ENCODE data around the gene SLC10A7. TPM values are rescaled to one million over a fixed set of nuclear protein-coding genes. Genes with fewer than 3 reads are reported as not detected.
A peak's percentile ranks its signal among the peaks of the same experiment; 100 is the strongest.

Gene SLC10A7, protein sequence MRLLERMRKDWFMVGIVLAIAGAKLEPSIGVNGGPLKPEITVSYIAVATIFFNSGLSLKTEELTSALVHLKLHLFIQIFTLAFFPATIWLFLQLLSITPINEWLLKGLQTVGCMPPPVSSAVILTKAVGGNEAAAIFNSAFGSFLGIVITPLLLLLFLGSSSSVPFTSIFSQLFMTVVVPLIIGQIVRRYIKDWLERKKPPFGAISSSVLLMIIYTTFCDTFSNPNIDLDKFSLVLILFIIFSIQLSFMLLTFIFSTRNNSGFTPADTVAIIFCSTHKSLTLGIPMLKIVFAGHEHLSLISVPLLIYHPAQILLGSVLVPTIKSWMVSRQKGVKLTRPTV
- 3.8 and 6.1 TPM in 2 replicates for total RNA-seq (2014; rRNA removed; shearing (Covaris generic))

DNA sequence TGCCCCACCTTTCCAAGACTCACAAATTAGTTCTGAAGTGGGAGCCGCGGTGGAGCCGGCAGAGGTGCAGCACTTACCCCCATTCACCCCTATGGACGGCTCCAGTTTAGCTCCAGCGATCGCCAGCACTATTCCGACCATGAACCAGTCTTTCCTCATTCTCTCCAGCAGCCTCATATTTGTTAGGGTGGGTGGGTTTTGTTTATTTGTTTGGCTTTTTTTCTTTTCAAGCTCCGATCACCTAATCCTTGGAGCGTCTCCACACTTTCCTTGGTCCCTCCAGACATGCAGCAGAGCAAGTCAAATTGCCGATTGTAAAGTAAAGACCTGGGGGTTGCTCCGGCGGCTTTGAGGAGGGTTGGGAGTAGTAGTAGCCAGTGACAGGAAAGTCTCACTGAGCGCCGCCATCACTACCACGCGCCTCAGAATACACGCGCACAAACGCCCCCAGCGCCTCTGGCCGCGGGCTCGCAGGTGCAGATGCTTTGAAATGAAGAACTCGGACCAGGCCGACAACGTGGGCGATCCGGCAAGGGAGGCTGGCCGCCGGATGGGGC lies at the start of gene SLC10A7:
TSS of gene SLC10A7 (minus strand) at position 400 of the 557 bp plus-strand sequence. CDS start at position 177, 223 bp downstream.
- no peaks in the 10 kb centered on the region for H3K36me3 ChIP-seq (replicated peaks; ENCODE audit: control insufficient read depth, insufficient read depth, low read length)
- DNase-seq: peak; percentile 78
- peaks cover 27% of the 10 kb centered on the region for H3K27me3 ChIP-seq (ENCODE audit: control insufficient read depth, insufficient read depth, low read length)
- H3K4me3 ChIP-seq (ENCODE audit: insufficient read depth, low read depth, low read length): peak within 1 kb of the TSS; percentile 85

GRCh38 chr4:146567396-146567795 lies 45.7 kb upstream of the SLC10A7 start:
- H3K4me3 ChIP-seq (ENCODE audit: insufficient read depth, low read depth, low read length): no peak overlapping the region
- H3K27me3 ChIP-seq (ENCODE audit: control insufficient read depth, insufficient read depth, low read length): no peaks in the 10 kb centered on the region
- H3K36me3 ChIP-seq (replicated peaks; ENCODE audit: control insufficient read depth, insufficient read depth, low read length): no peaks in the 10 kb centered on the region
- DNase-seq: no peak

DNA sequence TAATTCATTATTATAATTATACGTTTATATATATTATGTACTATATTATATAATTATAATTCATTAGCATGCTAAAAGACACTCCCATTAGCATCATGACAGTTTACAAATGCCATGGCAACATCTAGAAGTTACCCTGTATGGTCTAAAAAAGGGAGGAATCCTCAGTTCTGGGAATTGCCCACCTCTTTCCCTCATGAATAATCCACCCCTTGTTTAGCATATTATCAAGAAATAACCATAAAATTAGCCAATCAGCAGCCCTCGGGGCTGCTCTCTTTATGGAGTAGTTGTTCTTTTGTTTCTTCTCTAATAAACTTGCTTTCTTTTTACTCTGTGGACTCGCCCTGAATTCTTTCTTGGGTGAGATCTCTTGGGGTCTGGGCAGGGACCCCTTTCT lies 42.8 kb upstream of the SLC10A7 start:
- H3K36me3 ChIP-seq (replicated peaks; ENCODE audit: control insufficient read depth, insufficient read depth, low read length): no peaks in the 10 kb centered on the region
- H3K4me3 ChIP-seq (ENCODE audit: insufficient read depth, low read depth, low read length): no peak overlapping the region
- H3K27me3 ChIP-seq (ENCODE audit: control insufficient read depth, insufficient read depth, low read length): no peaks in the 10 kb centered on the region
- no peak for DNase-seq

DNA sequence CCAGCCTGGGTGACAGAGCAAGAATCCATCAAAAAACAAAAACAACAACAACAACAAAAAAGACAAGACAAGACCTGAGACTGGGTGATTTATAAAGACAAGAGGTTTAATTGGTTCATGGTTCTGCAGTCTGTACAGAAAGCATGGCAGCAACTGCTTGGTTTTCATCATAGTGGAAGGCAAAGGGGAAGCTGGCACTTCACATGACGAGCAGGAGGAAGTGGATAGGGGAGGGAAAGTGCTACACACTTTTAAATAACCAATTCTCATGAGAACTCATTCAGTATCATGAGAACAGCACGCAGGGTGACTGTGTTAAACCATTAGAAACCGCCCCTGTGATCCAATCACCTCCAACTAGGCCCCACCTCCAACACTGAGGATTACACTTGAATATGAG lies 28.4 kb upstream of the SLC10A7 start:
- Histone ChIP-seq H3K4me3 (ENCODE audit: insufficient read depth, low read depth, low read length) (no peak overlapping the region), H3K27me3 (ENCODE audit: control insufficient read depth, insufficient read depth, low read length) (no peaks in the 10 kb centered on the region), H3K36me3 (replicated peaks; ENCODE audit: control insufficient read depth, insufficient read depth, low read length) (no peaks in the 10 kb centered on the region)
- no peak for DNase-seq

DNA sequence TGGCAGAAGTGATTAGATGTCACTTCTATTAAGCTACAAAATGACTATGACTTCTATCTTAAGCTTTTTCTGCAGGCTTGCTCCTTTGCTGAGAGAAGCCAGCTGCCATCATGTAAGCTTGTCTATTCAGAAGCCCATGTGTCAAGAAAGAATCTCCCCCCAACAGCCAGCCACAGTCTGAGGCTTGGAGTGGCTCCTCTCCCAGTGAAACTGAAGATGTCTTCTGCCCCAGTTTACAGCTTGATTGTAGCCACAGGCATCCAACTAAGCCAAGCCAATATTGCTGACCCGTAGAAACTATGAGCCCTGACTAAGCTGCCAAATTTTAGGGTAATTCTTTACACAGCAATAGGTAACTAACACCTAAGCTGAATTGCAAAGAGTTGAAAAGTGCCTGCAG lies 26.7 kb upstream of the SLC10A7 start:
- no peak overlapping the region for H3K4me3 ChIP-seq (ENCODE audit: insufficient read depth, low read depth, low read length)
- no peaks in the 10 kb centered on the region for H3K36me3 ChIP-seq (replicated peaks; ENCODE audit: control insufficient read depth, insufficient read depth, low read length)
- DNase-seq: no peak
- H3K27me3 ChIP-seq (ENCODE audit: control insufficient read depth, insufficient read depth, low read length): no peaks in the 10 kb centered on the region

DNA sequence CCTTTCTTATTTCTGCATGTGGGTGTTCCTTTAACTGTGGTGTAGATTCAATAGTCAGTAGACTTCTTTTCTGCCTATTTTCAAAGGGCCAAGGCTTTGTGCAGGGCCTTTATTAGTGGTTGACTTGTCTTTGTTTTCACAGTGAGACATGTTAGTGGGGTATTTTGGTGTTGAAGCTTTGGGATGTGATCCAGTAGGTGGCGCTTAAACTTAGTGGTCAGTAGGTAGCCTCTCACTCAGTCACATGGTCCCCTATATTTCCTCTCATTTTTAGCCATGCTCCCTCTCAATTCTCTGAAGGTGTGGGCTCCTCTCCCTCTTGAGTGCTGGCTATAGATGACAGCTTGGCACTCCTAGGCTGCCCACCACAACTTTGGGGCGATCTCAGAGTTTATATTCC lies 23.4 kb upstream of the SLC10A7 start:
- H3K4me3 ChIP-seq (ENCODE audit: insufficient read depth, low read depth, low read length): no peak overlapping the region
- DNase-seq: peak; percentile 56
- H3K27me3 ChIP-seq (ENCODE audit: control insufficient read depth, insufficient read depth, low read length): no peaks in the 10 kb centered on the region
- H3K36me3 ChIP-seq (replicated peaks; ENCODE audit: control insufficient read depth, insufficient read depth, low read length): no peaks in the 10 kb centered on the region

DNA sequence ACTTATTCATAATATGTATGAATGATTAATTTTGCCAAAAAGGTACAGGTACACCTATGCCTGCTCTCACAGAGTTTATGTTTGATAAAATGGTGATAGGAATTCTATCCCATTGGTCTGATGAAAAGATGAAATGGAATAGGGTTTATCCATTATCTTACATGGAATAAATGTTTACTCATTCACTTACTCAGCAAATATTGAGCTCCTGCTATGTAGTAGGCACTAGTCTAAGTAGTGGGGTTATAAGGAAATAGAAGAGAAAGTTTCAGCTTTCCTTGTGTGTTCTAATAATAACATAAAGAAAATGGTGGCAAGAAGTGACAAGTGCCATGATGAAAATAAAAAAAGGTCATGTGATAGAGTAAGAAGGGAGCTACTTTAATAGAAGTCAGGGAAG lies 12.4 kb upstream of the SLC10A7 start:
- Histone ChIP-seq H3K27me3 (ENCODE audit: control insufficient read depth, insufficient read depth, low read length) (no peaks in the 10 kb centered on the region), H3K36me3 (replicated peaks; ENCODE audit: control insufficient read depth, insufficient read depth, low read length) (no peaks in the 10 kb centered on the region), H3K4me3 (ENCODE audit: insufficient read depth, low read depth, low read length) (no peak overlapping the region)
- DNase-seq: no peak

GRCh38 chr4:146525754-146526153 lies 4.0 kb upstream of the SLC10A7 start:
- Histone ChIP-seq H3K27me3 (ENCODE audit: control insufficient read depth, insufficient read depth, low read length) (peaks cover 12% of the 10 kb centered on the region), H3K4me3 (ENCODE audit: insufficient read depth, low read depth, low read length) (no peak overlapping the region), H3K36me3 (replicated peaks; ENCODE audit: control insufficient read depth, insufficient read depth, low read length) (no peaks in the 10 kb centered on the region)
- DNase-seq: no peak

DNA sequence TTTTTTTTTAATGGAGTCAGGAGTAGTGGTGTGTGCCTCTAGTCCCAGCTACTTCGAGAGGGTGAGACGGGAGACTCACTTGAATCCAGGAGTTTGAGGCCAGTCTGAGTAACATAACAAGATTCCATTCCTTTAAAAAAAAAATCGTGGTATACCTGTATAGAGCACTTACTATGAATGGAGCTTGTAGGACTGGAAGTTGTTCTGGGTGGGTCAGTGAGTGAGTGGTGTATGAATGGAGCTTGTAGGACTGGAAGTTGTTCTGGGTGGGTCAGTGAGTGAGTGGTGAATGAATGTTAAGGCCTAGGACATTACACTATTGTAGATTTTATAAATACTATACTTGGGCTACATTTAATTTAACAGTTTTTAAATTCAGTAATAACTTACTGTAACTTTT lies 2.9 kb upstream of the SLC10A7 start:
- H3K36me3 ChIP-seq (replicated peaks; ENCODE audit: control insufficient read depth, insufficient read depth, low read length): no peaks in the 10 kb centered on the region
- no peak overlapping the region for H3K4me3 ChIP-seq (ENCODE audit: insufficient read depth, low read depth, low read length)

GRCh38 chr4:146522869-146523205 lies 1.1 kb upstream of the SLC10A7 start:
- no peaks in the 10 kb centered on the region for H3K36me3 ChIP-seq (replicated peaks; ENCODE audit: control insufficient read depth, insufficient read depth, low read length)
- H3K4me3 ChIP-seq (ENCODE audit: insufficient read depth, low read depth, low read length): peak overlapping the region; percentile 85
- DNase-seq: no peak
- H3K27me3 ChIP-seq (ENCODE audit: control insufficient read depth, insufficient read depth, low read length): peaks cover 27% of the 10 kb centered on the region

More for the DNA sequence above, 2.9 kb upstream of the SLC10A7 start:
- H3K27me3 ChIP-seq (ENCODE audit: control insufficient read depth, insufficient read depth, low read length): peaks cover 23% of the 10 kb centered on the region
- DNase-seq: no peak

DNA sequence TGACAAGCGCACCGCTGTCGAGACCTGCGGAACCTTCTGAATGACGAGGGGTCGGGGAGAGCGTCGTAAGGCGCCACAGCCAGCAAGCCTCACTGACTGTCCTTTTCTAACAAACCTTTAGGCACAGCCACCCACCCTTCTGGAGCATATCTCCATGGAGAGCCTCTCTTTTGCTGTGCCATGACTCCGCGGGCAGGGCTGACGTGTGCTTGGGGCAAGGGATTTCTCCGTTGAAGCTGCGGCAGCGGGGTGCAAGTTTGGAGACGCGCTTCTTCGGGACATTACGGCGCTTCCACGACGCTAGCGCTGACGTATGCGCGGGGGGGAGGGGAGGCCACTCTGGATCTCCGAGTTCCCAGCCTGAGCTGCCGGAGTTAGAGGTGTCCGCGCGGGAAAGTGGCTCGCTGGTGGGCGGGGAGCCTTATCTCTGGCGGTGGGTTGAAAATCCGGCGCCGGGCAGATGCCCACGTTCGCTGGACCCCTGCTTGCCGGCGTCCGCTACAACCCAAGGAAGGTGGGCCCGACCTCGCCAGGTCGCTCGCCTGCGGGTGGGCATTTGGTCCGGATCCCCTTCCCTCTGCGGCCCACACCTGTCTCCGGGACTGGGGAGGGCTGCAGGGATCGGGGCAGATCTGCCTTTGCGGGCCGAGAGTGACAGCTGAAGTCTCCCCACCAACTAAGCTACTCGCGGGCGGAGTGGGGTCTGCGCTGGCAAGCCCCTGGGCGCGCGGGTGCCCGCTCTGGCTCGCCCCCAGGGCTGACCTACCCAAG lies 543 bp upstream of the SLC10A7 start:
- peak overlapping the region; percentile 85 for H3K4me3 ChIP-seq (ENCODE audit: insufficient read depth, low read depth, low read length)
- no peaks in the 10 kb centered on the region for H3K36me3 ChIP-seq (replicated peaks; ENCODE audit: control insufficient read depth, insufficient read depth, low read length)
- peaks cover 27% of the 10 kb centered on the region for H3K27me3 ChIP-seq (ENCODE audit: control insufficient read depth, insufficient read depth, low read length)
- peak; percentile 86 for DNase-seq

DNA sequence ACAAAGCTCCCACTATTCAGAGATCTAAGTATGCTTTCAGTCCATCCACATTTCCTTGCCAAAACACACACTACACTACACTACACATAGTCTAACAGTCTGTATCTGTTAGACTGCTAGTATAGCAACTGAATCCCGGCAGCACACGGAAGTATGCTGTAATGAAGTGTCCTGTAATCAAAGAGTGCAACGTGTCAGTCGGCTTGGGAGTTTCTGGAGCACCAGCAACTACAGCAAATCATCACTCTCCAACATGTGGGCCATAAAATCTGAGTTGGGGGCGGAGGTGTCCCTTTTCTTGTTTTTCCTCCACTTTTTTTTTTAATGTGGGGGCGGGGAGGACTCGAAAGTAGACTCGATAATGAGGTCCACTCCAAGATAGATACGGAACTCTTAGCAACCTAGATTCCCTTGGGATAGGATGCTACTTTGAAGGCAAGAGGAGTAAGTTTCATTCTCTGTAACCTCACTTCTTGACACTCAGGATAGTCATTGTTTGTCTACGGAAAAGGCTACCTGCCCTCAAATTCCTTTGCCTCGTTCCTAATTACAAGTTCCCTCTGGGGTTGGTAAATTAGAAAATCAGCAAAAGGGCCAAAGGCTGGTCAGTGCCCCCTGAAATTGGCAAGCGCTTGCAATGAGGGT lies 722 bp downstream of the SLC10A7 start:
- Histone ChIP-seq H3K4me3 (ENCODE audit: insufficient read depth, low read depth, low read length) (peak overlapping the region; percentile 85), H3K27me3 (ENCODE audit: control insufficient read depth, insufficient read depth, low read length) (peaks cover 27% of the 10 kb centered on the region), H3K36me3 (replicated peaks; ENCODE audit: control insufficient read depth, insufficient read depth, low read length) (no peaks in the 10 kb centered on the region)
- DNase-seq: peak; percentile 6

DNA sequence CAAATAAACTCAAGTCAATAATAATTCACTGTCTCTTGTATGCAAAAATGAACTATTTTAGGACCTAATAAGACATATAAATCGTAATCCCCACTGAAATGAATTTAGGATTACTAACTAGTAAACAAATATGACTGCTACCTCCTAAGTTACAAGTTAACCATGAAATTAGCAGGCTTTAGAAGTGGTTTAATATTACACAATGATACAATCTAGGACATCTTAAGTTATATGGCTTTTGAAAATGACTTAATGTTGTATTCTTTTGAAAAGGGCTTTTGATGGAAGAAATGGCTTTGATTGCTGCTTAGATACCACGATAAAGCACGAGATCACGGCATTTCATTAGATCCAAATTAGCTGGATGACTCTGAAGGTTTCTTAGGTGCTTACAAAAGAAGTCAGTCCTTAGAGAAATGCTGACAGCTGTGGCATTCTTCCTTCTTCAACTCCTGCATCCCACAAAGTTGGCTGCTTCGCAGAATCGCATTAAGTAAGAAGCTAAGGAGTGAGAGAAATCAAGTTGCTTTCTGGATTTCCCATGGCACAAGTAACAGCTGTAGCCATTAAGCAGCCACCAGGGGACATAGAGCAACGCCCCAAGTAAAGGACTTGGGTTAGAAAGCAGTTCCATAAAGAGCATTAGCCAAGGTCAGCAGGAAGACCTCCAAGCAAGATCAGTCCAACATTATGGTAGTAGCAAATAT lies 6.9 kb downstream of the SLC10A7 start:
- DNase-seq: no peak

DNA sequence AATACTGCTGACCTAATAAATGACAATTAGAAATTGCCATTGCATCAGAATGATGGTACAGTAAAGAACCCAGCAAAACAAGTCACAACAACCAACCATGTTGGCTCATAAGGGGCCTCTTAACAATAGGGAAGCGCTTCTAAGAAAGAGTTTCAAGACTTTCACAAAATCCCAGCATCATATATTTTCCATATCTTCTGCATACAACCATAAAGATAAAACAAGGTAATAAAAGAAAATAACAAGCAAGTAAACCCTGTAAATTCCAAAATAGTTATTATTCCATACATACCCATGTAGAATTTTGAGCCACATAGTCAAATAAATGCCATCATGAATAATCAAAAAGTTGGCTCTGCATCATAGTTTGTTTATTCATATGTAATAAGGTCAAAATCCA lies 8.2 kb downstream of the SLC10A7 start:
- H3K4me3 ChIP-seq (ENCODE audit: insufficient read depth, low read depth, low read length): no peak overlapping the region
- no peaks in the 10 kb centered on the region; the same call in 1 of the 2 replicates for H3K27me3 ChIP-seq (ENCODE audit: control insufficient read depth, insufficient read depth, low read length)
- no peaks in the 10 kb centered on the region for H3K36me3 ChIP-seq (replicated peaks; ENCODE audit: control insufficient read depth, insufficient read depth, low read length)
- DNase-seq: no peak

More for the DNA sequence above, 6.9 kb downstream of the SLC10A7 start:
- H3K4me3 ChIP-seq (ENCODE audit: insufficient read depth, low read depth, low read length): no peak overlapping the region
- peaks cover 5% of the 10 kb centered on the region for H3K27me3 ChIP-seq (ENCODE audit: control insufficient read depth, insufficient read depth, low read length)
- no peaks in the 10 kb centered on the region for H3K36me3 ChIP-seq (replicated peaks; ENCODE audit: control insufficient read depth, insufficient read depth, low read length)

Measured in H7 (cell line).